Neural cell (in vitro differentiated cells): ENCODE measurements around the gene TOP3A. TPM values are rescaled to one million over a fixed set of nuclear protein-coding genes. Genes with fewer than 3 reads are reported as not detected.

ENCODE experiments used
- H2AFZ ChIP-seq: fragments of 200-600, 300-800 bp; sonication (generic), shearing (Covaris generic); 2 replicates; pipeline ENCODE4 v1.6.0; 2014; ENCODE audit warnings: low read depth, mild to moderate bottlenecking, antibody characterized with exemption, low read length, moderate library complexity
- H3F3A ChIP-seq: fragments of 200-600 bp; shearing (Covaris generic); 2 replicates; pipeline ENCODE4 v1.6.1; 2016; ENCODE audit warnings: mild to moderate bottlenecking, moderate library complexity, mixed read lengths, antibody characterized with exemption, low read length; ENCODE audit not compliant: insufficient read depth, poor library complexity, severe bottlenecking
- H3K27ac ChIP-seq: fragments of 200-600, 300-800 bp; sonication (generic), shearing (Covaris generic); 2 replicates; pipeline ENCODE4 v1.5.1; 2014; ENCODE audit warnings: mild to moderate bottlenecking, low read length, moderate library complexity
- H3K27me3 ChIP-seq: fragments of 300-800, 200-600 bp; sonication (generic), shearing (Covaris generic); 2 replicates; pipeline ENCODE4 v1.6.0; 2014; ENCODE audit warnings: mild to moderate bottlenecking, low read depth, low read length, moderate library complexity; ENCODE audit not compliant: insufficient read depth
- H3K36me3 ChIP-seq: fragments of 300-800, 200-600 bp; sonication (generic), shearing (Covaris generic); 2 replicates; pipeline ENCODE4 v1.5.1; 2014; ENCODE audit warnings: mild to moderate bottlenecking, antibody characterized with exemption, low read length, moderate library complexity; ENCODE audit not compliant: insufficient read depth
- H3K4me2 ChIP-seq: fragments of 300-800, 200-600 bp; sonication (generic), shearing (Covaris generic); 2 replicates; pipeline ENCODE4 v1.6.0; 2014; ENCODE audit warnings: mild to moderate bottlenecking, low read length
- H3K4me3 ChIP-seq: fragments of 300-800, 200-600 bp; sonication (generic), shearing (Covaris generic); 2 replicates; pipeline ENCODE4 v1.5.1; 2014; ENCODE audit warnings: mild to moderate bottlenecking, low read length, moderate library complexity
- H3K79me2 ChIP-seq: fragments of 200-600 bp; shearing (Covaris generic); replicated peaks from 2 replicates; pipeline ENCODE4 v1.6.0; 2014; ENCODE audit warnings: mild to moderate bottlenecking, low read length, moderate library complexity; ENCODE audit not compliant: insufficient read depth
- H3K9ac ChIP-seq: fragments of 300-800, 200-600 bp; sonication (generic), shearing (Covaris generic); 2 replicates; pipeline ENCODE4 v1.6.1; 2016; ENCODE audit warnings: mild to moderate bottlenecking, low read length, mixed read lengths
- H3K9me2 ChIP-seq: fragments of 200-600 bp; shearing (Covaris generic); 2 replicates; pipeline ENCODE4 v1.6.1; 2016; ENCODE audit warnings: mild to moderate bottlenecking, low read length, mixed read lengths; ENCODE audit not compliant: insufficient read depth
- H3K9me3 ChIP-seq: fragments of 200-600, 300-800 bp; sonication (generic), shearing (Covaris generic); 2 replicates; pipeline ENCODE4 v1.6.1; 2016; ENCODE audit warnings: mild to moderate bottlenecking, mixed run types, low read length, moderate library complexity, mixed read lengths
- H4K20me1 ChIP-seq: fragments of 200-600 bp; shearing (Covaris generic); 2 replicates; pipeline ENCODE4 v1.6.1; 2016; ENCODE audit warnings: mild to moderate bottlenecking, mixed run types; ENCODE audit not compliant: insufficient read depth
- EP300 ChIP-seq: fragments of 450-650 bp; conservative IDR thresholded peaks from 2 replicates; pipeline ENCODE4 v1.6.1; 2014; ENCODE audit warnings: antibody characterized with exemption, mild to moderate bottlenecking, moderate library complexity; ENCODE audit not compliant: poor library complexity, severe bottlenecking
- EZH2 ChIP-seq: fragments of 200-600, 300-800 bp; shearing (Covaris generic), sonication (generic); IDR thresholded peaks from 2 replicates; pipeline ENCODE4 v1.6.1; 2014; ENCODE audit warnings: antibody characterized with exemption, low read length, borderline replicate concordance, mild to moderate bottlenecking; ENCODE audit not compliant: insufficient read depth, poor library complexity, severe bottlenecking
- MXI1 ChIP-seq: fragments of 450-650 bp; conservative IDR thresholded peaks from 2 replicates; pipeline ENCODE4 v1.6.1; 2014; ENCODE audit warnings: antibody characterized with exemption, mild to moderate bottlenecking; ENCODE audit not compliant: poor library complexity, severe bottlenecking
- POLR2AphosphoS5 ChIP-seq: IDR thresholded peaks from 2 replicates; pipeline ENCODE4 v1.6.1; 2012
- RAD21 ChIP-seq: fragments of 450-650 bp; conservative IDR thresholded peaks from 2 replicates; pipeline ENCODE4 v1.6.1; 2014; ENCODE audit warnings: antibody characterized with exemption, mild to moderate bottlenecking, moderate library complexity
- SMC3 ChIP-seq: fragments of 450-650 bp; conservative IDR thresholded peaks from 2 replicates; pipeline ENCODE4 v1.6.1; 2014; ENCODE audit warnings: antibody characterized with exemption, mild to moderate bottlenecking, moderate library complexity; ENCODE audit not compliant: poor library complexity
- TAF1 ChIP-seq: IDR thresholded peaks from 2 replicates; pipeline ENCODE4 v1.6.1; 2012; ENCODE audit warnings: low read depth
- polyA minus RNA-seq: library from RNA; depleted of rRNA, polyadenylated mRNA; stranded (reverse); fragments of >200 nt; gene quantifications from 2 replicates; pipeline ENCODE4 v1.2.3, GENCODE V29; 2014
- polyA plus RNA-seq: library from polyadenylated mRNA; depleted of rRNA; stranded (reverse); fragments of >200 nt; gene quantifications from 2 replicates; pipeline ENCODE4 v1.2.3, GENCODE V29; 2014
- TF ChIP-seq, protein P1 (sequence below): fragments of 450-650 bp; IDR thresholded peaks from 2 replicates; pipeline ENCODE4 v1.5.1; 2014; ENCODE audit warnings: antibody characterized with exemption, mild to moderate bottlenecking, moderate library complexity; ENCODE audit not compliant: poor library complexity, severe bottlenecking
- TF ChIP-seq, protein P2 (sequence below): IDR thresholded peaks from 2 replicates; pipeline ENCODE4 v1.6.1; 2012; ENCODE audit warnings: borderline replicate concordance

Gene TOP3A
- polyA plus RNA-seq (22.9 and 31.9 TPM in 2 replicates), polyA minus RNA-seq (58.4 and 68.2 TPM in 2 replicates)

GRCh38 chr17:18314731-18315561 lies at the start of gene TOP3A, which contains the start of gene SMCR8:
TOP3A (minus strand) TSS chr17:18314994; CDS start chr17:18314778, 216 bp downstream.
SMCR8 (plus strand) TSS chr17:18315293; CDS start chr17:18315790, 497 bp downstream.
- Histone ChIP-seq H2AFZ (peak within 1 kb of the TSS; percentile 69), H3K4me3 (peak within 1 kb of the TSS; percentile 99), H3K9ac (peak within 1 kb of the TSS; percentile 76), H3K36me3 (no peaks in the 10 kb centered on the region), H3K79me2 (peaks cover 62% of the 10 kb centered on the region), H3K27ac (peak within 1 kb of the TSS; percentile 73), H4K20me1 (no peaks in the 10 kb centered on the region), H3K27me3 (no peaks in the 10 kb centered on the region), H3F3A (peaks cover 4% of the 10 kb centered on the region), H3K4me2 (peak within 1 kb of the TSS; percentile 60), H3K9me3 (no peaks in the 10 kb centered on the region), H3K9me2 (no peaks in the 10 kb centered on the region)
- TF ChIP-seq, protein P1, sequence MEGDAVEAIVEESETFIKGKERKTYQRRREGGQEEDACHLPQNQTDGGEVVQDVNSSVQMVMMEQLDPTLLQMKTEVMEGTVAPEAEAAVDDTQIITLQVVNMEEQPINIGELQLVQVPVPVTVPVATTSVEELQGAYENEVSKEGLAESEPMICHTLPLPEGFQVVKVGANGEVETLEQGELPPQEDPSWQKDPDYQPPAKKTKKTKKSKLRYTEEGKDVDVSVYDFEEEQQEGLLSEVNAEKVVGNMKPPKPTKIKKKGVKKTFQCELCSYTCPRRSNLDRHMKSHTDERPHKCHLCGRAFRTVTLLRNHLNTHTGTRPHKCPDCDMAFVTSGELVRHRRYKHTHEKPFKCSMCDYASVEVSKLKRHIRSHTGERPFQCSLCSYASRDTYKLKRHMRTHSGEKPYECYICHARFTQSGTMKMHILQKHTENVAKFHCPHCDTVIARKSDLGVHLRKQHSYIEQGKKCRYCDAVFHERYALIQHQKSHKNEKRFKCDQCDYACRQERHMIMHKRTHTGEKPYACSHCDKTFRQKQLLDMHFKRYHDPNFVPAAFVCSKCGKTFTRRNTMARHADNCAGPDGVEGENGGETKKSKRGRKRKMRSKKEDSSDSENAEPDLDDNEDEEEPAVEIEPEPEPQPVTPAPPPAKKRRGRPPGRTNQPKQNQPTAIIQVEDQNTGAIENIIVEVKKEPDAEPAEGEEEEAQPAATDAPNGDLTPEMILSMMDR, result no peak
- peak; percentile 49 for TF ChIP-seq TAF1
- TF ChIP-seq EZH2, result no peak
- TF ChIP-seq MXI1, result peak; percentile 95
- TF ChIP-seq EP300, result peak; percentile 42
- TF ChIP-seq, protein P2, sequence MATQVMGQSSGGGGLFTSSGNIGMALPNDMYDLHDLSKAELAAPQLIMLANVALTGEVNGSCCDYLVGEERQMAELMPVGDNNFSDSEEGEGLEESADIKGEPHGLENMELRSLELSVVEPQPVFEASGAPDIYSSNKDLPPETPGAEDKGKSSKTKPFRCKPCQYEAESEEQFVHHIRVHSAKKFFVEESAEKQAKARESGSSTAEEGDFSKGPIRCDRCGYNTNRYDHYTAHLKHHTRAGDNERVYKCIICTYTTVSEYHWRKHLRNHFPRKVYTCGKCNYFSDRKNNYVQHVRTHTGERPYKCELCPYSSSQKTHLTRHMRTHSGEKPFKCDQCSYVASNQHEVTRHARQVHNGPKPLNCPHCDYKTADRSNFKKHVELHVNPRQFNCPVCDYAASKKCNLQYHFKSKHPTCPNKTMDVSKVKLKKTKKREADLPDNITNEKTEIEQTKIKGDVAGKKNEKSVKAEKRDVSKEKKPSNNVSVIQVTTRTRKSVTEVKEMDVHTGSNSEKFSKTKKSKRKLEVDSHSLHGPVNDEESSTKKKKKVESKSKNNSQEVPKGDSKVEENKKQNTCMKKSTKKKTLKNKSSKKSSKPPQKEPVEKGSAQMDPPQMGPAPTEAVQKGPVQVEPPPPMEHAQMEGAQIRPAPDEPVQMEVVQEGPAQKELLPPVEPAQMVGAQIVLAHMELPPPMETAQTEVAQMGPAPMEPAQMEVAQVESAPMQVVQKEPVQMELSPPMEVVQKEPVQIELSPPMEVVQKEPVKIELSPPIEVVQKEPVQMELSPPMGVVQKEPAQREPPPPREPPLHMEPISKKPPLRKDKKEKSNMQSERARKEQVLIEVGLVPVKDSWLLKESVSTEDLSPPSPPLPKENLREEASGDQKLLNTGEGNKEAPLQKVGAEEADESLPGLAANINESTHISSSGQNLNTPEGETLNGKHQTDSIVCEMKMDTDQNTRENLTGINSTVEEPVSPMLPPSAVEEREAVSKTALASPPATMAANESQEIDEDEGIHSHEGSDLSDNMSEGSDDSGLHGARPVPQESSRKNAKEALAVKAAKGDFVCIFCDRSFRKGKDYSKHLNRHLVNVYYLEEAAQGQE, result peak; percentile 84
- TF ChIP-seq RAD21, result peak; percentile 47
- TF ChIP-seq SMC3, result peak; percentile 52
- peak; percentile 78 for TF ChIP-seq POLR2AphosphoS5

DNA sequence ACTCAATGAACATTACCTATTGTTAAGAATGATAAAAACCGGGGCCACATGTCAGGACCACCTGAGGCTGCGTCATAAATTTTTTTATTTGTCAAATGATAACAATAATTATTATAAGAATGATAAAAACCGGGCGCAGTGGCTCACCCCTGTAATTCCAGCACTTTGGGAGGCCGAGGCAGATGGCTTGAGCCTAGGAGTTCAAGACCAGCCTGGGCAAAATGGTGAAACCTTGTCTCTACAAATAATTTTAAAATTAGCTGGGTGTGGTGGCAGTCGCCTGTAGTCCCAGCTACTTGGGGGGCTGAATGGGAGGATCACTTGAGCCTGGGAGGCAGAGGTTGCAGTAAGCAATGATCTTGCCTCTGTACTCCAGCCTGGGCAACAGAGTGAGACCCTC lies 49.4 kb upstream of the TOP3A start:
- no peak overlapping the region for H3K4me3 ChIP-seq
- no peaks in the 10 kb centered on the region for H3K27me3 ChIP-seq
- H4K20me1 ChIP-seq, result no peaks in the 10 kb centered on the region
- no peak overlapping the region for H3K4me2 ChIP-seq
- H2AFZ ChIP-seq, result no peak overlapping the region
- no peaks in the 10 kb centered on the region for H3K9me2 ChIP-seq
- no peaks in the 10 kb centered on the region for H3K9me3 ChIP-seq
- TF ChIP-seq, protein P2, result no peak
- TF ChIP-seq MXI1 (no peak), EZH2 (no peak), EP300 (no peak), SMC3 (no peak), POLR2AphosphoS5 (no peak), TAF1 (no peak), RAD21 (no peak)
- TF ChIP-seq, protein P1, result no peak
- no peak overlapping the region for H3K9ac ChIP-seq
- H3K27ac ChIP-seq, result no peak overlapping the region
- H3K36me3 ChIP-seq, result no peaks in the 10 kb centered on the region
- H3K79me2 ChIP-seq, result no peaks in the 10 kb centered on the region
- H3F3A ChIP-seq, result no peaks in the 10 kb centered on the region
